Measurements from ENCODE around the gene ALDH4A1. TPM values are rescaled to one million over a fixed set of nuclear protein-coding genes. Genes with fewer than 3 reads are reported as not detected.

The ALDH4A1 gene
- total and polyA plus RNA-seq, 9 of the 15 experiments (the other 6 are each of a cell fraction or from before 2014, with no cell fraction given): 0.27 to 31.4 (median 16.6) TPM

DNA sequence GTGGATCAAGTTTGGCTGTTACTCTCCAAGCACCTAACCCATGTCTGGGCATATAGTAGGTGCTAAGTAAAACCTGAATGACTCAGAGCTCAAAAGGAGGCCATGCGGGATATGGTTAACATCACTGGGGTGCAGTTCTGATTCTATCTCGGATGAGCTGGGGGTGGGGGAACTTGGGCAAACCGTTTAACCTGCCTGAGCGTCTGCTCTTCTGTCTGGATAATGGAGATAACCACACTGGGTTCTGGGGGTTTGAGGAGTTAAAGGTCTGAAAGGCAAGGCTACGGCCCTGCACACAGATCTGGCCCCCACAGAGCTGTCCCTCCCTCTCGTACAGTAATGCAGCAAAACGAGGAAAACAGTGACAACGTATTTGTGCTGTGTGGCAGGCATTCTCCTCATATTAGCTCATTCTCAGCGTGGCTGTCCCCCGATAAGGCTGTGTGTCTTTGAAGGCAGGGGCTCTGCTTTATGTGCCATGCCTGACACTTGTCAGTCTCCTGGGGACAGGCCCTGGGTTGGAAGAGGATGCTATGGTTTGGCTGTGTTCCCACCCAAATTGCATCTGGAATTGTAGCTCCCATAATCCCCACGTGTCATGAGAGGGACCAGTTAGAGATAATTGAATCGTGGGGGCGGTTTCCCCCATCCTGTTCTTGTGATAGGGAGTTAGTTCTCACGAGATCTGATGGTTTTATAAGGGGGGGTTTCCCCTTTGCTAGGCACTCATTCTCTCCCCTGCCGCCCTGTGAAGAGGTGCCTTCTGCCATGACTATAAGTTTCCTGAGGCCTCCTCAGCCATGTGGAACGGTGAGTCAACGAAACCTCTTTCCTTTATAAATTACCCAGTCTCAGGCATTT, 6.8 kb upstream of the ALDH4A1 start (continued):
- TF ChIP-seq, protein P1, sequence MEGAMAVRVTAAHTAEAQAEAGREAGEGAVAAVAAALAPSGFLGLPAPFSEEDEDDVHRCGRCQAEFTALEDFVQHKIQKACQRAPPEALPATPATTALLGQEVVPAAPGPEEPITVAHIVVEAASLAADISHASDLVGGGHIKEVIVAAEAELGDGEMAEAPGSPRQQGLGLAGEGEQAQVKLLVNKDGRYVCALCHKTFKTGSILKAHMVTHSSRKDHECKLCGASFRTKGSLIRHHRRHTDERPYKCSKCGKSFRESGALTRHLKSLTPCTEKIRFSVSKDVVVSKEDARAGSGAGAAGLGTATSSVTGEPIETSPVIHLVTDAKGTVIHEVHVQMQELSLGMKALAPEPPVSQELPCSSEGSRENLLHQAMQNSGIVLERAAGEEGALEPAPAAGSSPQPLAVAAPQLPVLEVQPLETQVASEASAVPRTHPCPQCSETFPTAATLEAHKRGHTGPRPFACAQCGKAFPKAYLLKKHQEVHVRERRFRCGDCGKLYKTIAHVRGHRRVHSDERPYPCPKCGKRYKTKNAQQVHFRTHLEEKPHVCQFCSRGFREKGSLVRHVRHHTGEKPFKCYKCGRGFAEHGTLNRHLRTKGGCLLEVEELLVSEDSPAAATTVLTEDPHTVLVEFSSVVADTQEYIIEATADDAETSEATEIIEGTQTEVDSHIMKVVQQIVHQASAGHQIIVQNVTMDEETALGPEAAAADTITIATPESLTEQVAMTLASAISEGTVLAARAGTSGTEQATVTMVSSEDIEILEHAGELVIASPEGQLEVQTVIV (CRISPR knock-in tag; IDR thresholded peaks at IDR 0.05; ENCODE audit: borderline replicate concordance): no peak
- TF ChIP-seq, protein P2, sequence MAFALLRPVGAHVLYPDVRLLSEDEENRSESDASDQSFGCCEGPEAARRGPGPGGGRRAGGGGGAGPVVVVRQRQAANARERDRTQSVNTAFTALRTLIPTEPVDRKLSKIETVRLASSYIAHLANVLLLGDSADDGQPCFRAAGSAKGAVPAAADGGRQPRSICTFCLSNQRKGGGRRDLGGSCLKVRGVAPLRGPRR (CRISPR knock-in tag; IDR thresholded peaks at IDR 0.05): no peak
- no peak for TF ChIP-seq NR3C1 (CRISPR knock-in tag; IDR thresholded peaks at IDR 0.05)
- no peak for TF ChIP-seq ZFX (CRISPR knock-in tag; IDR thresholded peaks at IDR 0.05)
- TF ChIP-seq ZNF134 (CRISPR knock-in tag; conservative IDR thresholded peaks at IDR 0.05): no peak
- TF ChIP-seq, protein P3, sequence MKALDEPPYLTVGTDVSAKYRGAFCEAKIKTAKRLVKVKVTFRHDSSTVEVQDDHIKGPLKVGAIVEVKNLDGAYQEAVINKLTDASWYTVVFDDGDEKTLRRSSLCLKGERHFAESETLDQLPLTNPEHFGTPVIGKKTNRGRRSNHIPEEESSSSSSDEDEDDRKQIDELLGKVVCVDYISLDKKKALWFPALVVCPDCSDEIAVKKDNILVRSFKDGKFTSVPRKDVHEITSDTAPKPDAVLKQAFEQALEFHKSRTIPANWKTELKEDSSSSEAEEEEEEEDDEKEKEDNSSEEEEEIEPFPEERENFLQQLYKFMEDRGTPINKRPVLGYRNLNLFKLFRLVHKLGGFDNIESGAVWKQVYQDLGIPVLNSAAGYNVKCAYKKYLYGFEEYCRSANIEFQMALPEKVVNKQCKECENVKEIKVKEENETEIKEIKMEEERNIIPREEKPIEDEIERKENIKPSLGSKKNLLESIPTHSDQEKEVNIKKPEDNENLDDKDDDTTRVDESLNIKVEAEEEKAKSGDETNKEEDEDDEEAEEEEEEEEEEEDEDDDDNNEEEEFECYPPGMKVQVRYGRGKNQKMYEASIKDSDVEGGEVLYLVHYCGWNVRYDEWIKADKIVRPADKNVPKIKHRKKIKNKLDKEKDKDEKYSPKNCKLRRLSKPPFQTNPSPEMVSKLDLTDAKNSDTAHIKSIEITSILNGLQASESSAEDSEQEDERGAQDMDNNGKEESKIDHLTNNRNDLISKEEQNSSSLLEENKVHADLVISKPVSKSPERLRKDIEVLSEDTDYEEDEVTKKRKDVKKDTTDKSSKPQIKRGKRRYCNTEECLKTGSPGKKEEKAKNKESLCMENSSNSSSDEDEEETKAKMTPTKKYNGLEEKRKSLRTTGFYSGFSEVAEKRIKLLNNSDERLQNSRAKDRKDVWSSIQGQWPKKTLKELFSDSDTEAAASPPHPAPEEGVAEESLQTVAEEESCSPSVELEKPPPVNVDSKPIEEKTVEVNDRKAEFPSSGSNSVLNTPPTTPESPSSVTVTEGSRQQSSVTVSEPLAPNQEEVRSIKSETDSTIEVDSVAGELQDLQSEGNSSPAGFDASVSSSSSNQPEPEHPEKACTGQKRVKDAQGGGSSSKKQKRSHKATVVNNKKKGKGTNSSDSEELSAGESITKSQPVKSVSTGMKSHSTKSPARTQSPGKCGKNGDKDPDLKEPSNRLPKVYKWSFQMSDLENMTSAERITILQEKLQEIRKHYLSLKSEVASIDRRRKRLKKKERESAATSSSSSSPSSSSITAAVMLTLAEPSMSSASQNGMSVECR (CRISPR knock-in tag; IDR thresholded peaks at IDR 0.05): no peak
- TF ChIP-seq, protein P4, sequence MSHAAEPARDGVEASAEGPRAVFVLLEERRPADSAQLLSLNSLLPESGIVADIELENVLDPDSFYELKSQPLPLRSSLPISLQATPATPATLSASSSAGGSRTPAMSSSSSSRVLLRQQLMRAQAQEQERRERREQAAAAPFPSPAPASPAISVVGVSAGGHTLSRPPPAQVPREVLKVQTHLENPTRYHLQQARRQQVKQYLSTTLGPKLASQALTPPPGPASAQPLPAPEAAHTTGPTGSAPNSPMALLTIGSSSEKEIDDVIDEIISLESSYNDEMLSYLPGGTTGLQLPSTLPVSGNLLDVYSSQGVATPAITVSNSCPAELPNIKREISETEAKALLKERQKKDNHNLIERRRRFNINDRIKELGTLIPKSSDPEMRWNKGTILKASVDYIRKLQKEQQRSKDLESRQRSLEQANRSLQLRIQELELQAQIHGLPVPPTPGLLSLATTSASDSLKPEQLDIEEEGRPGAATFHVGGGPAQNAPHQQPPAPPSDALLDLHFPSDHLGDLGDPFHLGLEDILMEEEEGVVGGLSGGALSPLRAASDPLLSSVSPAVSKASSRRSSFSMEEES (CRISPR knock-in tag; IDR thresholded peaks at IDR 0.05): no peak
- TF ChIP-seq NCOA4 (IDR thresholded peaks at IDR 0.05; ENCODE audit: partially characterized antibody): no peak
- no peak for TF ChIP-seq NFATC3 (IDR thresholded peaks at IDR 0.05)
- peak; percentile 83 to 87 for TF ChIP-seq KDM1A (IDR thresholded peaks at IDR 0.05)
- TF ChIP-seq, protein P5, sequence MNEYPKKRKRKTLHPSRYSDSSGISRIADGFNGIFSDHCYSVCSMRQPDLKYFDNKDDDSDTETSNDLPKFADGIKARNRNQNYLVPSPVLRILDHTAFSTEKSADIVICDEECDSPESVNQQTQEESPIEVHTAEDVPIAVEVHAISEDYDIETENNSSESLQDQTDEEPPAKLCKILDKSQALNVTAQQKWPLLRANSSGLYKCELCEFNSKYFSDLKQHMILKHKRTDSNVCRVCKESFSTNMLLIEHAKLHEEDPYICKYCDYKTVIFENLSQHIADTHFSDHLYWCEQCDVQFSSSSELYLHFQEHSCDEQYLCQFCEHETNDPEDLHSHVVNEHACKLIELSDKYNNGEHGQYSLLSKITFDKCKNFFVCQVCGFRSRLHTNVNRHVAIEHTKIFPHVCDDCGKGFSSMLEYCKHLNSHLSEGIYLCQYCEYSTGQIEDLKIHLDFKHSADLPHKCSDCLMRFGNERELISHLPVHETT (CRISPR knock-in tag; conservative IDR thresholded peaks at IDR 0.05 in 1 of 2, IDR thresholded peaks at IDR 0.05 in 1 of 2): no peak
- no peak for TF ChIP-seq TEAD2 (tag; IDR thresholded peaks at IDR 0.05)
- no peak for TF ChIP-seq SREBF2 (CRISPR knock-in tag; IDR thresholded peaks at IDR 0.05)
- TF ChIP-seq ZNF764 (CRISPR knock-in tag; IDR thresholded peaks at IDR 0.05; ENCODE audit: low read depth): no peak
- no peak for TF ChIP-seq PCBP1 (IDR thresholded peaks at IDR 0.05; ENCODE audit: low read depth, low read length, poor library complexity, severe bottlenecking)
